ENCODE data around the gene SLC38A3.

Gene SLC38A3

DNA sequence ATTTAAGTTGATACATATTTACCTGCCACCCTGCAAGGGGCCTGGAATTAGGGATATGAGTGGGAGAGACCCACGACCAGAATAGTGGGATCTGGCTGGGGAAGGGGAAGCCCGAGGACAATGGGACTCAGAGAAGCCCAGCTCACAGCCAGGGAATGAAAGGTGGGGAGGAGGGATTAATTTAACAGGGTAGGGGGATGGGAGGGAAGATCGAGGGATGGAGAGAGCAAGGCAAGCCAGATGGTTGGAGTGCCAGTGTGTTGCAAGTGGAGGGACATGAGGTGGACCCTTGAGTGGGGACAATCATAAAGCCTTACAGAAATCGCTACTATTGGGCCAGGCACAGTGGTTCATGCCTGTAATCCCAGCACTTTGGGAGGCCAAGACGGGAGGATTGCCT is 26.5 kb downstream of the SLC38A3 start:
- Histone ChIP-seq H3K36me3 (ENCODE audit: control insufficient read depth, insufficient read depth, low read length) (no peaks in the 10 kb centered on the region), H3K4me2 (ENCODE audit: low read length) (no peak overlapping the region), H2AFZ (no peak overlapping the region), H3K9me3 (ENCODE audit: control insufficient read depth, low read length) (no peaks in the 10 kb centered on the region), H3K9ac (no peak overlapping the region), H3K4me1 (peaks cover 10% of the 10 kb centered on the region), H3K4me3 (ENCODE audit: low read depth, low read length) (no peak overlapping the region), H3K79me2 (peaks cover 4% of the 10 kb centered on the region), H3K27ac (no peak overlapping the region), H3K27me3 (ENCODE audit: control insufficient read depth, insufficient read depth, low read length) (no peaks in the 10 kb centered on the region)
- TF ChIP-seq, protein P1, sequence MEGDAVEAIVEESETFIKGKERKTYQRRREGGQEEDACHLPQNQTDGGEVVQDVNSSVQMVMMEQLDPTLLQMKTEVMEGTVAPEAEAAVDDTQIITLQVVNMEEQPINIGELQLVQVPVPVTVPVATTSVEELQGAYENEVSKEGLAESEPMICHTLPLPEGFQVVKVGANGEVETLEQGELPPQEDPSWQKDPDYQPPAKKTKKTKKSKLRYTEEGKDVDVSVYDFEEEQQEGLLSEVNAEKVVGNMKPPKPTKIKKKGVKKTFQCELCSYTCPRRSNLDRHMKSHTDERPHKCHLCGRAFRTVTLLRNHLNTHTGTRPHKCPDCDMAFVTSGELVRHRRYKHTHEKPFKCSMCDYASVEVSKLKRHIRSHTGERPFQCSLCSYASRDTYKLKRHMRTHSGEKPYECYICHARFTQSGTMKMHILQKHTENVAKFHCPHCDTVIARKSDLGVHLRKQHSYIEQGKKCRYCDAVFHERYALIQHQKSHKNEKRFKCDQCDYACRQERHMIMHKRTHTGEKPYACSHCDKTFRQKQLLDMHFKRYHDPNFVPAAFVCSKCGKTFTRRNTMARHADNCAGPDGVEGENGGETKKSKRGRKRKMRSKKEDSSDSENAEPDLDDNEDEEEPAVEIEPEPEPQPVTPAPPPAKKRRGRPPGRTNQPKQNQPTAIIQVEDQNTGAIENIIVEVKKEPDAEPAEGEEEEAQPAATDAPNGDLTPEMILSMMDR (IDR thresholded peaks at IDR 0.05), result no peak

DNA sequence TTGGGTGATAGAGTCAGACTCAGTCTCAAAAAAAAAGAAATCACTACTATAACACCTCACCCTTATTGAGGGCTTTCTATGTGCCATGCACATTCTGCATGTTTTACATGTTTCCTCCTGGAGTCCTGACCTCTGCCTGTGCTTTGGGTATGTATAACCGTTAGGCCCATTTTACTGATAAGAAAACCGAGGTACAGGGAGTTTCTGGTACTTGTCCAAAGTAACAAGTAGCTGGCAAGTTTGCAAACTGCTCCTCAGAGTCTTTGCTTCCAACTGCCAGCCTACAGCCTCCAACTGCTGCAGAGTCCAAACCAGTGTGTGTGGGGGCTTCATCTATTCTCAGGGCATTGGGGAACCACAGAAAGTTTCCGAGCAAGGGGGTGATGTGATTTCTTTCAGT is 27.2 kb downstream of the SLC38A3 start:
- peaks cover 11% of the 10 kb centered on the region for H3K79me2 ChIP-seq
- peaks cover 5% of the 10 kb centered on the region for H3K4me1 ChIP-seq
- H3K4me2 ChIP-seq (ENCODE audit: low read length), result no peak overlapping the region
- no peaks in the 10 kb centered on the region for H3K27me3 ChIP-seq (ENCODE audit: control insufficient read depth, insufficient read depth, low read length)
- H3K9me3 ChIP-seq (ENCODE audit: control insufficient read depth, low read length), result no peaks in the 10 kb centered on the region
- H3K4me3 ChIP-seq (ENCODE audit: low read depth, low read length), result no peak overlapping the region
- H2AFZ ChIP-seq, result no peak overlapping the region
- H3K27ac ChIP-seq, result no peak overlapping the region
- H3K9ac ChIP-seq, result no peak overlapping the region
- TF ChIP-seq, protein P1 (IDR thresholded peaks at IDR 0.05), result no peak
- H3K36me3 ChIP-seq (ENCODE audit: control insufficient read depth, insufficient read depth, low read length), result no peaks in the 10 kb centered on the region

DNA sequence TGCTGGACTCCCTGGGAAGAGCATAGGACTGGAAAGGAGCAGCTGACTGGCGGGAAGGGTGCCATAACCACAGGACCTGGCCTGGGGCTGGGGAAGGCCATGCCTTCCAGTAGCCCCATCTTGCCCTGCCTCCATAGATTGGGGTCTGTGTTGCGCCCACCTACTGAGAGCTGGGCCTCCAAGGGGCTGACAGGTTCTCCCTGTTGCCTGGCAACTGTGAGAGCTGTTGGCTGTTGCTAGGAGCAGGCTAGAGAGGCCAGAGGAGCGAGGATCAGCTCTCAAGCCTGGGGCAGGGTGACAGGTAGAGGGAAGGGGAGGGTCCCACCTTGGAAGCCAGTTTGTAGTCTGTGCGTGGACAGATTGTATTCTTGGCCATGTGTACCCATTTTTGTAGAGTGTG is 28.1 kb downstream of the SLC38A3 start:
- H2AFZ ChIP-seq, result no peak overlapping the region
- H3K27me3 ChIP-seq (ENCODE audit: control insufficient read depth, insufficient read depth, low read length), result no peaks in the 10 kb centered on the region
- H3K4me3 ChIP-seq (ENCODE audit: low read depth, low read length), result no peak overlapping the region
- H3K27ac ChIP-seq, result no peak overlapping the region
- TF ChIP-seq, protein P1 (IDR thresholded peaks at IDR 0.05), result no peak
- peaks cover 5% of the 10 kb centered on the region for H3K4me1 ChIP-seq
- H3K79me2 ChIP-seq, result peaks cover 16% of the 10 kb centered on the region
- H3K4me2 ChIP-seq (ENCODE audit: low read length), result no peak overlapping the region
- no peak overlapping the region for H3K9ac ChIP-seq
- no peaks in the 10 kb centered on the region for H3K36me3 ChIP-seq (ENCODE audit: control insufficient read depth, insufficient read depth, low read length)
- H3K9me3 ChIP-seq (ENCODE audit: control insufficient read depth, low read length), result no peaks in the 10 kb centered on the region

DNA sequence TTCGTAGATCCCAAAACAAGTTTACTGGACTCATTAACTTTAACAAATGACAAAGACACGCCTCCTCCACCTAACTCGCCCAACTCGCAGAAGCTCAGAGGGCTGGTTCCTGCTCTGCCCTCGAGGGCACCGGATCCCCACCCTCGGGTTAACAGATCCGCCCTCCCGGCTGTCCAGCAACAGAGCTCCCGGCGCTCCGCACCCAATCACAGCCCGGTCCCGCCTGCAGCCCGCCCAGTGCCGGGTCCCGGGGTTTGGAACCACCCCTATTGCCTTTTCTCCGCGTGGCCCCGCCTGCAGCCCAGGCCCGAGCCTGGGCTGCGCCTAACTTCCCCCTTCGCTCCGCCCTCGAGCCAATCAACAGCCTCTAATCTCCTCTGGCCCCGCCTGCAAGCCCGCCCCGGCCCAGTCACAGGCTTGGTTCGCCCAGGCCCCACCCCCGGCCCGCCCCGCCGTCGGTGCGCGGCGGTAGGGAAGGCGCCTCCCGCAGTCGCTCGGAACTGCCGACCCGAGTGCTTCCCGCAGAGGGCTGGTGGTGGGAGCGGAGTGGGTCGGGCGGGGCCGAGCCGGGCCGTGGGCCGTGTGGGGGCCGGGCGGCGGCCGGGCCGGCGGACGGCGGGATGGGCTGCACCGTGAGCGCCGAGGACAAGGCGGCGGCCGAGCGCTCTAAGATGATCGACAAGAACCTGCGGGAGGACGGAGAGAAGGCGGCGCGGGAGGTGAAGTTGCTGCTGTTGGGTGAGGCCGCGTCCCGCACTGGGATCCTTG is 30.8 kb downstream of the SLC38A3 start, which contains the start of gene GNAI2:
TSS of gene GNAI2 (plus strand) at position 489 of the 768 bp plus-strand sequence. CDS start at position 621, 132 bp downstream.
- Histone ChIP-seq H3K4me1 (peaks cover 15% of the 10 kb centered on the region), H3K4me3 (ENCODE audit: low read depth, low read length) (peak within 1 kb of the TSS; percentile 84), H3K4me2 (ENCODE audit: low read length) (peak within 1 kb of the TSS; percentile 100), H3K27ac (peak within 1 kb of the TSS; percentile 91), H3K9me3 (ENCODE audit: control insufficient read depth, low read length) (no peaks in the 10 kb centered on the region), H2AFZ (peak within 1 kb of the TSS; percentile 70), H3K27me3 (ENCODE audit: control insufficient read depth, insufficient read depth, low read length) (no peaks in the 10 kb centered on the region), H3K9ac (peak within 1 kb of the TSS; percentile 47), H3K36me3 (ENCODE audit: control insufficient read depth, insufficient read depth, low read length) (no peaks in the 10 kb centered on the region), H3K79me2 (peaks cover 39% of the 10 kb centered on the region)
- TF ChIP-seq, protein P1 (IDR thresholded peaks at IDR 0.05), result no peak
